Mucosa of rectum (tissue), 2 donors: ENCODE measurements around the gene CAMK2G.

Experiments used
- H3K27ac ChIP-seq, 2 donors: one replicate each; pipeline ENCODE4 v1.7.0; 2013; ENCODE audit warnings: inconsistent platforms in 2 of 2, low read depth in 2 of 2, low read length in 2 of 2
- H3K27me3 ChIP-seq, 2 donors: one replicate each; pipeline ENCODE4 v1.7.0; 2013; ENCODE audit warnings: low read length in 2 of 2; ENCODE audit not compliant: control insufficient read depth in 2 of 2, insufficient read depth in 2 of 2
- H3K36me3 ChIP-seq, 2 donors: one replicate each; pipeline ENCODE4 v1.7.0; 2013; ENCODE audit warnings: low read length in 2 of 2; ENCODE audit not compliant: control insufficient read depth in 2 of 2, insufficient read depth in 2 of 2
- H3K4me1 ChIP-seq, 2 donors: one replicate each; pipeline ENCODE4 v1.7.0; 2013; ENCODE audit warnings: low read length in 2 of 2, mild to moderate bottlenecking in 1 of 2; ENCODE audit not compliant: control insufficient read depth in 2 of 2, insufficient read depth in 2 of 2
- H3K4me3 ChIP-seq, 2 donors: one replicate each; pipeline ENCODE4 v1.7.0; 2013; ENCODE audit warnings: low read length in 2 of 2
- H3K9ac ChIP-seq, 2 donors: one replicate each; pipeline ENCODE4 v1.7.0; 2013; ENCODE audit warnings: low read length in 2 of 2, low read depth in 1 of 2, mild to moderate bottlenecking in 1 of 2
- H3K9me3 ChIP-seq, 2 donors: one replicate each; pipeline ENCODE4 v1.7.0; 2013; ENCODE audit warnings: low read length in 2 of 2; ENCODE audit not compliant: control insufficient read depth in 2 of 2
- donor health status: healthy.
- donor health status: Normal muscosa, but diverticular disease.

Gene CAMK2G

GRCh38 chr10:73873142-73873837 lies 1.1 kb downstream of the CAMK2G start:
- H3K4me3 ChIP-seq = peak overlapping the region; percentile 48 to 71
- H3K36me3 ChIP-seq = peaks cover 9 to 23% of the 10 kb centered on the region in 2 donors
- no peaks in the 10 kb centered on the region for H3K9me3 ChIP-seq
- H3K27ac ChIP-seq = peak overlapping the region; percentile 5 to 79
- H3K27me3 ChIP-seq = no peaks in the 10 kb centered on the region
- H3K4me1 ChIP-seq = peaks cover 33 to 39% of the 10 kb centered on the region in 2 donors
- H3K9ac ChIP-seq = peak overlapping the region; percentile 47 to 48

DNA sequence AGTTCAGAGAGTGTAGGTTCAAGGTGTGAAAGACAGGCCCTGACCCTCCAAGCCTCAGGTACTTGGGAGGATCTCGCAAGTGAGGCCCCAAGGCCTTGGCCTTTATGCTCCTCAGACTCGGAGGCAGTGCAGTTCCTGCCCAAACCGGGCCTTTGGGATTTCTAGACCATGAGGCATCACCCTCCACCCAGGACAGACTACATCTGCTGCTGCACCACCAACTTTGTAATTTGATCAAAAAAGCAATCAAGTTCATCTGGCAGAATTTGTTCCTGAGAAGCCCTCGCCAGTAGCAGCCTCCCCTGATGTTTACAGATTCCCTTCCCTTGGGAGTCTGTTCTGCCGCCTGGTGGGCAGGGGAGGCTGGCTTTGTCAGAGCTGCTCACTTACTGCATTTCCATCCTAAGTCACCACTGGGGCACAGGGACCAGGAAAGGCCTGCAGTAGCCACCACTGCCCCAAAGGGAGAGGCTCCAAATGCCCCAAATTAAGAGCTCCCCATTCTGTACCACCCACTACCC lies 2.1 kb downstream of the CAMK2G start:
- peaks cover 14 to 31% of the 10 kb centered on the region in 2 donors for H3K36me3 ChIP-seq
- H3K27ac ChIP-seq = peak overlapping the region; percentile 44 to 79
- H3K9ac ChIP-seq = peak overlapping the region in 1 of 2 donors; percentile 9
- H3K4me3 ChIP-seq = peak overlapping the region; percentile 15 to 71
- no peaks in the 10 kb centered on the region for H3K27me3 ChIP-seq
- peaks cover 38 to 39% of the 10 kb centered on the region in 2 donors for H3K4me1 ChIP-seq
- H3K9me3 ChIP-seq = no peaks in the 10 kb centered on the region

DNA sequence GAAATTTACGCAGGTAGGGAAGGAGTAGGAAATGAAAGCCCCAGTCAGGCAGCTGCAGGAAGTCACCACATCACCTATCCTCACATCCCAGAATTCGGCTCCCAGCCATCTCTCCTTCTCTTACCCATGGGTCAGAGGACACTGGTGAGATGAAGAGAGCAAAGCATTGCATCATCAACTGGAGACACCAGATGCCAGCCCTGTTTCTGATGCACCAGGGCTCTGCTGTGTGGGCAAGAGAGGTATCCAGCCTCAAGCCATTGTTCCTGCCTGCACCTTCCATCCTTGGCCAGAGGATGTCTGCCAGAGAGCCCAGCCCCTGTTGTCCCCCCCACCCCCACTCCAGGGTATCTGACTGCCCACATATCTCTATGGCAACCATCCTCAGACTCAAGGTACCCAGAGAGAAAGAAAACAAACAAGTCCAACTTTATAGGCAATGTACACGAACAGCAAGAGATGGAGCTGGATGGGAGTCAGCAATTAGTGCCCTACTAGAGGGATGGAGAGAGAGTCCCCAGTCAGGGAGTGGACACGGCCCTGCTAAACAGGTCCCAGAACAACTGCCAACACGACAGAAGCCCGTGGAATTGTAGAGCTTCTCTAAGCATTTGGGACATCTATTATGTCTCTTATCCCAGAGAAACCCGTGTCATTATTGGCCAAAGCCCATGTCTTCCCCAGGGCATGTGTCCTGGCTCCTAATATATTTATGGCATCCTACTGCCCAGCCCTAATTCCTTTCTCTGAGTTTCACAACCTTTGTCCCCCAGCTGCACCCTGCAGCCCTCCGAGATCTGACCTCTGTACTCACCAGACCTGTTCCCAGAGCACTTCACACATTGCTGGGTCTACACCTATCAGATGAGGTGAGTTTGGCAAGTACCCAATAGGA lies 2.8 kb downstream of the CAMK2G start:
- Histone ChIP-seq H3K27ac (peak overlapping the region; percentile 44 to 79), H3K36me3 (peaks cover 14 to 35% of the 10 kb centered on the region in 2 donors), H3K4me3 (peak overlapping the region in 1 of 2 donors; percentile 48), H3K4me1 (peaks cover 42 to 44% of the 10 kb centered on the region in 2 donors), H3K9me3 (no peaks in the 10 kb centered on the region), H3K9ac (no peak overlapping the region), H3K27me3 (no peaks in the 10 kb centered on the region)

DNA sequence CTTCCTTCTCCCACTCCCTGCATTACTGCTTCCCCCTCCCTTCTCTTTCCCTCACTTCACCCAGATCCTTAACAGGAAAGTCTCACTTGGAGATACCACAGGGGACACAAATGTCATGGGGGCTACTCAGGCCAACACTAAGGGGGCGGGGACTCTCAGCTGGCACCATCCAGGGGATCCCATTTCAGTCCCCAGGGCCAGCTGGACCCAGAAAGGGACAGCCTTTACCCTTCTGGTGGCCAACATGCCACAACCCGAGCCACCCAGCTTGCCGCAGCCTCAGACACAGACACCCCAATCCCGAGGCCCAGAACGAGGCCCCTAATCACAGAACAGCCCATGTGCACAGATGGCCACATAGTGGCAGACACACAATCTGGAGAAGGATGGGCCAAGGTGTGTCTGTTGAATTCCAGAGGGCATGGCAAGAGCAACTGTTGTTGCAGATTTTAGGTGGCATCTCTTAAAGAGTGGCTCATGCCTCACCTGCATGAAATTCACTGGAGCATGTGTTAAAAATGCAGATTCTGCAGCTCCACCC lies 5.6 kb downstream of the CAMK2G start:
- Histone ChIP-seq H3K36me3 (peaks cover 17 to 44% of the 10 kb centered on the region in 2 donors), H3K4me1 (peaks cover 50 to 64% of the 10 kb centered on the region in 2 donors), H3K9ac (no peak overlapping the region), H3K4me3 (no peak overlapping the region), H3K27me3 (no peaks in the 10 kb centered on the region), H3K27ac (no peak overlapping the region), H3K9me3 (no peaks in the 10 kb centered on the region)

DNA sequence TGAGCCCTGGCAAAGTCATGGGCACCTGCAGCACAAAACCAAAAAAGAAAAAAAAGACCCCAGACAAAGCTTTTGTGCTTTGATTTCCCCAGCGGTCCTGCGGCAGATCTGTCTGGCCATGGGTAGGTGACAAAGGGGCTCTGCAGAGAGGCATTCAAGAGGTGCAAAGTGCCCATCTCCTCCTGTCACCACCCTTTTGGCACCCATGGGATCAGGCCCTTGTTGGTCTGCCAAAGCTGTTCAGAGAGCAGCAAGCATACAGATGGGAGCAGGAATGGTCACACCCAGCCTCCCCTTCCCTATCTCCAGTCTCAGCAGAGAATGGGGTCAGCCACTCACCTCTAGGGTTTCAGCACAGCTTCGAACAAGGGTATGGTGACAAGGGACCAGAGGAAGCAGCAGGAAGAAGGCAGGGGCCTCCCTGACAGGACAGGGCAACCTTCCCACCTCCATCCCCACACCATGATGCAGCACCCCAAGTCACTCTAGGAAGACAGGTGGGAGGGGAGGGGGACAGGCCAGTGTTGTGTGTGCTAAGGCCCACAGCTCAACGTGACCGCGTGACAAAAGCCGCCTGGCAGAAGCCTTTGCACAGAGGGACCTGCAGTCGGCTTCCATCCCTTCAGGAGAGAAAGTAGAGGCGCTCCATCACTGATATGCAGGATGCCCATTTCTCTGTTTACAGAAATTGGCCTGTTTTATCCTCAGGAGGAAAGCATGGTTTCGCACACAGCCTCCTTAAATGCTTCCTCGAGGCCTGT lies 6.3 kb downstream of the CAMK2G start:
- no peak overlapping the region for H3K4me3 ChIP-seq
- peak overlapping the region in 1 of 2 donors; percentile 77 for H3K27ac ChIP-seq
- H3K9me3 ChIP-seq = no peaks in the 10 kb centered on the region
- peaks cover 46 to 61% of the 10 kb centered on the region in 2 donors for H3K4me1 ChIP-seq
- H3K27me3 ChIP-seq = no peaks in the 10 kb centered on the region
- no peak overlapping the region for H3K9ac ChIP-seq
- H3K36me3 ChIP-seq = peaks cover 17 to 44% of the 10 kb centered on the region in 2 donors

GRCh38 chr10:73867126-73867807 lies 7.1 kb downstream of the CAMK2G start:
- no peak overlapping the region for H3K9ac ChIP-seq
- no peaks in the 10 kb centered on the region for H3K9me3 ChIP-seq
- H3K4me3 ChIP-seq = no peak overlapping the region
- H3K36me3 ChIP-seq = peaks cover 20 to 49% of the 10 kb centered on the region in 2 donors
- H3K27ac ChIP-seq = peak overlapping the region in 1 of 2 donors; percentile 77
- H3K27me3 ChIP-seq = no peaks in the 10 kb centered on the region
- peaks cover 38 to 53% of the 10 kb centered on the region in 2 donors for H3K4me1 ChIP-seq

GRCh38 chr10:73866621-73867020 lies 7.7 kb downstream of the CAMK2G start:
- Histone ChIP-seq H3K36me3 (peaks cover 20 to 49% of the 10 kb centered on the region in 2 donors), H3K4me3 (no peak overlapping the region), H3K27me3 (no peaks in the 10 kb centered on the region), H3K27ac (peak overlapping the region in 1 of 2 donors; percentile 77), H3K9ac (no peak overlapping the region), H3K9me3 (no peaks in the 10 kb centered on the region), H3K4me1 (peaks cover 31 to 47% of the 10 kb centered on the region in 2 donors)

- Histone ChIP-seq H3K9me3 (no peaks in the 10 kb centered on the region), H3K4me1 (peaks cover 23 to 38% of the 10 kb centered on the region in 2 donors), H3K9ac (no peak overlapping the region), H3K27me3 (no peaks in the 10 kb centered on the region), H3K27ac (peak overlapping the region; percentile 43 to 77), H3K36me3 (peaks cover 22 to 45% of the 10 kb centered on the region in 2 donors), H3K4me3 (peak overlapping the region in 1 of 2 donors; percentile 58)
Measured at GRCh38 chr10:73865459-73866442, 8.6 kb downstream of the CAMK2G start.
